ENCODE results near the gene ARPP21.

DNA sequence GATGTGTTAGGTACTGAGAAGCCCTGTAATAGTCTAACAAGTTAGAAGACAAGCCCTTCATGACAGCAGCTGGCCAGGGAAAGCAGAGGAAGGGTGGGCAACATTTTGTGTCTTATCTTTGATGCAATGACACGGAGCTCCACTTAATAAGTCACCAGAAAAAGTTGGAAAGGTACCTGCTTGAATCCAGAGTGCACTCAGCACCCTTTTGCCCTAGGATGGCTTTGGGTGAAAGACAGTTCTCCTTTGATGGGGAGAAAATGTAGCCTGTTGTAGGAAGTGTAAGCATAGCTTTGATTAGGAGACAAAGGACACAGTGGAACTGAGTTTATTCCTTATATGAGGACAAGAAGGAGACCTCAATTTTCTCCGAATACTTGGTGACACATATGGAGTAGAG lies 137.0 kb downstream of the ARPP21 start:
- TF ChIP-seq CTCF (conservative IDR thresholded peaks at IDR 0.05) (no peak), ZFX (IDR thresholded peaks at IDR 0.05) (no peak)
